GM12892 (cell line): Measurements from ENCODE around the gene ENTPD7.

Experiments used
- POLR2AphosphoS5 ChIP-seq: IDR thresholded peaks from 2 replicates; pipeline ENCODE4 v1.6.1; 2011; ENCODE audit warnings: low read depth, low read length, control low read depth
- TAF1 ChIP-seq: IDR thresholded peaks from 2 replicates; pipeline ENCODE4 v1.6.1; 2011; ENCODE audit warnings: low read depth, mild to moderate bottlenecking, control low read depth, low read length, borderline replicate concordance

- TF ChIP-seq TAF1 (no peak), POLR2AphosphoS5 (no peak)
Observed at GRCh38 chr10:99682032-99682431, 22.7 kb downstream of the ENTPD7 start.
